ENCODE results near the gene CTAG1A.
"Not testable (repeated sequence)": the region's sequence is repeated elsewhere in the genome, so short reads cannot be mapped to it uniquely, and the experiment has no call there.

DNA sequence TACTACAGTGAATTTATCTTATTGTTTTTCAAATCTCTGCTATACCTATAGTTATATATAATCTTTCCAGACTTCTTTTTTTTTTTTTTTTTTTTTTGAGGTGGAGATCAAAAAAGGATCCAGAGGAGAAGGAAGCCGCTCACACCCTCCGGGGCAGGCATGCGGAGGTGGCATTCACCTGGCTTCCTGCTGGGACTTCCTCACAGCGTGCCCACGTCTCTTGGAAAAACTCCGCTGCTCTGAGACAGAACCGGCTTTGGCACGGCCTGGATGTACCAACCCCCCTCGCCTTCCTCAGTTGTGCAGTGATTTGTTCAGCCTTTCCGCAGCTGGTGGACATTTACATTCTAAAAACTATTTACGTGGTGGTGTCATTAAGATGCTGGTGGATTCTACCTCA, 23.0 kb downstream of the CTAG1A start:
- TF ChIP-seq, protein P1, sequence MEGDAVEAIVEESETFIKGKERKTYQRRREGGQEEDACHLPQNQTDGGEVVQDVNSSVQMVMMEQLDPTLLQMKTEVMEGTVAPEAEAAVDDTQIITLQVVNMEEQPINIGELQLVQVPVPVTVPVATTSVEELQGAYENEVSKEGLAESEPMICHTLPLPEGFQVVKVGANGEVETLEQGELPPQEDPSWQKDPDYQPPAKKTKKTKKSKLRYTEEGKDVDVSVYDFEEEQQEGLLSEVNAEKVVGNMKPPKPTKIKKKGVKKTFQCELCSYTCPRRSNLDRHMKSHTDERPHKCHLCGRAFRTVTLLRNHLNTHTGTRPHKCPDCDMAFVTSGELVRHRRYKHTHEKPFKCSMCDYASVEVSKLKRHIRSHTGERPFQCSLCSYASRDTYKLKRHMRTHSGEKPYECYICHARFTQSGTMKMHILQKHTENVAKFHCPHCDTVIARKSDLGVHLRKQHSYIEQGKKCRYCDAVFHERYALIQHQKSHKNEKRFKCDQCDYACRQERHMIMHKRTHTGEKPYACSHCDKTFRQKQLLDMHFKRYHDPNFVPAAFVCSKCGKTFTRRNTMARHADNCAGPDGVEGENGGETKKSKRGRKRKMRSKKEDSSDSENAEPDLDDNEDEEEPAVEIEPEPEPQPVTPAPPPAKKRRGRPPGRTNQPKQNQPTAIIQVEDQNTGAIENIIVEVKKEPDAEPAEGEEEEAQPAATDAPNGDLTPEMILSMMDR (IDR thresholded peaks at IDR 0.05; ENCODE audit: poor library complexity, severe bottlenecking): not testable (repeated sequence)
- TF ChIP-seq POLR2AphosphoS5 (IDR thresholded peaks at IDR 0.05); EZH2 (IDR thresholded peaks at IDR 0.05; ENCODE audit: borderline replicate concordance, insufficient read depth, low read length, poor library complexity, severe bottlenecking); EP300 (conservative IDR thresholded peaks at IDR 0.05; ENCODE audit: poor library complexity, severe bottlenecking); MXI1 (conservative IDR thresholded peaks at IDR 0.05; ENCODE audit: poor library complexity, severe bottlenecking): not testable (repeated sequence)
- TF ChIP-seq, protein P2, sequence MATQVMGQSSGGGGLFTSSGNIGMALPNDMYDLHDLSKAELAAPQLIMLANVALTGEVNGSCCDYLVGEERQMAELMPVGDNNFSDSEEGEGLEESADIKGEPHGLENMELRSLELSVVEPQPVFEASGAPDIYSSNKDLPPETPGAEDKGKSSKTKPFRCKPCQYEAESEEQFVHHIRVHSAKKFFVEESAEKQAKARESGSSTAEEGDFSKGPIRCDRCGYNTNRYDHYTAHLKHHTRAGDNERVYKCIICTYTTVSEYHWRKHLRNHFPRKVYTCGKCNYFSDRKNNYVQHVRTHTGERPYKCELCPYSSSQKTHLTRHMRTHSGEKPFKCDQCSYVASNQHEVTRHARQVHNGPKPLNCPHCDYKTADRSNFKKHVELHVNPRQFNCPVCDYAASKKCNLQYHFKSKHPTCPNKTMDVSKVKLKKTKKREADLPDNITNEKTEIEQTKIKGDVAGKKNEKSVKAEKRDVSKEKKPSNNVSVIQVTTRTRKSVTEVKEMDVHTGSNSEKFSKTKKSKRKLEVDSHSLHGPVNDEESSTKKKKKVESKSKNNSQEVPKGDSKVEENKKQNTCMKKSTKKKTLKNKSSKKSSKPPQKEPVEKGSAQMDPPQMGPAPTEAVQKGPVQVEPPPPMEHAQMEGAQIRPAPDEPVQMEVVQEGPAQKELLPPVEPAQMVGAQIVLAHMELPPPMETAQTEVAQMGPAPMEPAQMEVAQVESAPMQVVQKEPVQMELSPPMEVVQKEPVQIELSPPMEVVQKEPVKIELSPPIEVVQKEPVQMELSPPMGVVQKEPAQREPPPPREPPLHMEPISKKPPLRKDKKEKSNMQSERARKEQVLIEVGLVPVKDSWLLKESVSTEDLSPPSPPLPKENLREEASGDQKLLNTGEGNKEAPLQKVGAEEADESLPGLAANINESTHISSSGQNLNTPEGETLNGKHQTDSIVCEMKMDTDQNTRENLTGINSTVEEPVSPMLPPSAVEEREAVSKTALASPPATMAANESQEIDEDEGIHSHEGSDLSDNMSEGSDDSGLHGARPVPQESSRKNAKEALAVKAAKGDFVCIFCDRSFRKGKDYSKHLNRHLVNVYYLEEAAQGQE (IDR thresholded peaks at IDR 0.05; ENCODE audit: borderline replicate concordance): not testable (repeated sequence)
